ENCODE results near the gene CENPX. TPM values are rescaled to one million over a fixed set of nuclear protein-coding genes. Genes with fewer than 3 reads are reported as not detected.

Gene CENPX
- total and polyA plus RNA-seq, 2 of the 13 experiments (the other 11 are each of a cell fraction or from before 2014, with no cell fraction given) = 92.7 to 170 TPM

DNA sequence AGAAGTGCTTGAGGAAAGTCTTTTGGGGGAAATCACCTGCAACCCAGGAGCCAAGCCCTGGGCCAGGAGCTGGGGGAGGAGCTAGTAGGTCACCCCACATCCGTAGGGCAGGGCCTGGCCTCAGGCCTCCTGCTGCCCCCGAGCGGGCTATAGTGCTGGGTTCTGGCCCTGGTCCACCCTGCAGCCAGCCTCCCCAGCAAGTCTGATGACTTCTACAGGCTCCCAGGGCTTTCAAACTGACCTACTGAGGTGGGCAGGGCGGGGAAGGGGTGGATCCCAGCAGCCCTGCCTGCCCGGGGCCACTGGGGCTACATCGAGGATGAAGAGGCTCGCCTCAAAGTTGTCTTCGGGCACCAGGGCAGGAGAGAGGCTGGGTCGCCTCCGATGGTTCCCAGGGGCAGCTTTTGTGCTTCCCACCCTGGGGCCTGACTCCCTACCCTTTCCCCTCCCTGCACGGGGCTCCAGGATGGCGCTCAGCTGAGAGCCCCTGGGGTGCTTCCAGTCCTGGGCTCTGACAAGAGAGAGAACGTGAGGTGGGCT, 5.0 kb downstream of the CENPX start (continued):
- TF ChIP-seq ARNT2 (CRISPR knock-in tag; IDR thresholded peaks at IDR 0.05; ENCODE audit: low read depth) = 0 out of 2 replicates have a peak, but pooled peaks have one; percentile 4

- peaks cover 20% of the 10 kb centered on the region for H3K79me2 ChIP-seq (ENCODE audit: insufficient read depth, low read length)
- BruUV-seq (replicated peaks) = no TSS peak
- intact Hi-C loops (cut with micrococcal nuclease; ENCODE audit: unreplicated experiment) = no loop called here
- ATAC-seq (no peak), FAIRE-seq (no peak), DNase-seq (ENCODE audit: low spot score) (no peak)
- ChIA-PET CTCF (ENCODE audit: low intra/inter-chr PET ratio, low total read pairs) (interaction anchor here (0.6 to 6.8 kb wide), 2 partner anchors 57 to 1356 kb away, joined by 3 to 181 read pairs; partner anchors contain the start of gene NOTUM), POLR2A (interaction anchor here (1.1 to 14.1 kb wide), 8 partner anchors 19 to 77 kb away, joined by 3 to 470 read pairs (median 7); partner anchors contain the start of genes DCXR and NOTUM)
- peaks cover 99% of the 10 kb centered on the region for H3K4me1 ChIP-seq (ENCODE audit: insufficient read depth, low read length)
- no peak overlapping the region for H3K4me2 ChIP-seq (ENCODE audit: low read depth, low read length)
- peaks cover 18 to 24% of the 10 kb centered on the region in 2 experiments for H3K36me3 ChIP-seq (replicated peaks in 1 of 2; ENCODE audit: control insufficient read depth in 1 of 2, insufficient read depth in 2 of 2, low read length in 2 of 2)
- no peak overlapping the region for H3K4me3 ChIP-seq (replicated peaks in 1 of 3; ENCODE audit: insufficient read depth in 1 of 3, low read depth in 2 of 3, low read length in 3 of 3)
- no peaks in the 10 kb centered on the region; a peak in 1 of 5 replicates for H3K27me3 ChIP-seq (ENCODE audit: control insufficient read depth in 1 of 2, insufficient read depth in 2 of 2, low read length in 2 of 2)
- H4K20me1 ChIP-seq (ENCODE audit: insufficient read depth, low read length) = no peaks in the 10 kb centered on the region; the same call in 1 of the 2 replicates
- no peak overlapping the region for H3K9ac ChIP-seq (ENCODE audit: insufficient read depth, low read depth, low read length)
- H2AFZ ChIP-seq (ENCODE audit: low read length) = no peak overlapping the region
- no peaks in the 10 kb centered on the region for H3K9me3 ChIP-seq (ENCODE audit: low read length)
- in situ Hi-C loops (cut with HindIII; ENCODE audit: extremely low pct_ligation_motif_present, low pct_unique_long_range_greater_than_20kb) = no loop called here
- WGBS (ENCODE audit: low lambda C conversion rate) = 96% methylated on average over 22 of the region's 24 CpGs
- peak overlapping the region; percentile 68 for H3K27ac ChIP-seq (ENCODE audit: extremely low read length, insufficient read depth, low read length)
- TF ChIP-seq CSRNP2 (CRISPR knock-in tag; conservative IDR thresholded peaks at IDR 0.05; ENCODE audit: low read depth) (no peak), NFE2L1 (CRISPR knock-in tag; IDR thresholded peaks at IDR 0.05; ENCODE audit: borderline replicate concordance) (no peak), TAF15 (IDR thresholded peaks at IDR 0.05; ENCODE audit: low read depth, low read length, poor library complexity, severe bottlenecking) (peak; percentile 28), EEA1 (CRISPR knock-in tag; IDR thresholded peaks at IDR 0.05; ENCODE audit: borderline replicate concordance) (no peak), ZNF460 (CRISPR knock-in tag; IDR thresholded peaks at IDR 0.05; ENCODE audit: borderline replicate concordance) (no peak), CCDC6 (CRISPR knock-in tag; IDR thresholded peaks at IDR 0.05) (no peak), ZBTB8A (CRISPR knock-in tag; IDR thresholded peaks at IDR 0.05; ENCODE audit: borderline replicate concordance, low read depth) (no peak), ZFP91 (CRISPR knock-in tag; IDR thresholded peaks at IDR 0.05; ENCODE audit: borderline replicate concordance) (0 out of 2 replicates have a peak, but pooled peaks have one; percentile 32), HNRNPH1 (optimal IDR thresholded peaks at IDR 0.05; ENCODE audit: low read depth, low read length) (peak; percentile 23), PCBP1 (IDR thresholded peaks at IDR 0.05; ENCODE audit: borderline replicate concordance, low read depth, low read length) (peak; percentile 71; the same call in 1 of the 2 replicates), ZNF367 (CRISPR knock-in tag; IDR thresholded peaks at IDR 0.05; ENCODE audit: borderline replicate concordance) (no peak), PHF21A (CRISPR knock-in tag; IDR thresholded peaks at IDR 0.05) (no peak), NONO (IDR thresholded peaks at IDR 0.05) (no peak), NONO (CRISPR knock-in tag; conservative IDR thresholded peaks at IDR 0.05) (peak; percentile 29; the same call in 1 of the 2 replicates)
- TF ChIP-seq, protein P1, sequence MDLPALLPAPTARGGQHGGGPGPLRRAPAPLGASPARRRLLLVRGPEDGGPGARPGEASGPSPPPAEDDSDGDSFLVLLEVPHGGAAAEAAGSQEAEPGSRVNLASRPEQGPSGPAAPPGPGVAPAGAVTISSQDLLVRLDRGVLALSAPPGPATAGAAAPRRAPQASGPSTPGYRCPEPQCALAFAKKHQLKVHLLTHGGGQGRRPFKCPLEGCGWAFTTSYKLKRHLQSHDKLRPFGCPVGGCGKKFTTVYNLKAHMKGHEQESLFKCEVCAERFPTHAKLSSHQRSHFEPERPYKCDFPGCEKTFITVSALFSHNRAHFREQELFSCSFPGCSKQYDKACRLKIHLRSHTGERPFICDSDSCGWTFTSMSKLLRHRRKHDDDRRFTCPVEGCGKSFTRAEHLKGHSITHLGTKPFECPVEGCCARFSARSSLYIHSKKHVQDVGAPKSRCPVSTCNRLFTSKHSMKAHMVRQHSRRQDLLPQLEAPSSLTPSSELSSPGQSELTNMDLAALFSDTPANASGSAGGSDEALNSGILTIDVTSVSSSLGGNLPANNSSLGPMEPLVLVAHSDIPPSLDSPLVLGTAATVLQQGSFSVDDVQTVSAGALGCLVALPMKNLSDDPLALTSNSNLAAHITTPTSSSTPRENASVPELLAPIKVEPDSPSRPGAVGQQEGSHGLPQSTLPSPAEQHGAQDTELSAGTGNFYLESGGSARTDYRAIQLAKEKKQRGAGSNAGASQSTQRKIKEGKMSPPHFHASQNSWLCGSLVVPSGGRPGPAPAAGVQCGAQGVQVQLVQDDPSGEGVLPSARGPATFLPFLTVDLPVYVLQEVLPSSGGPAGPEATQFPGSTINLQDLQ (CRISPR knock-in tag; IDR thresholded peaks at IDR 0.05) = no peak
Observed at GRCh38 chr17:82016875-82017459, 5.7 kb downstream of the CENPX start.

Measured in HepG2 (cell line).